ENCODE data around the gene RASAL2.
"Not testable (repeated sequence)": the region's sequence is repeated elsewhere in the genome, so short reads cannot be mapped to it uniquely, and the experiment has no call there.

Gene RASAL2

DNA sequence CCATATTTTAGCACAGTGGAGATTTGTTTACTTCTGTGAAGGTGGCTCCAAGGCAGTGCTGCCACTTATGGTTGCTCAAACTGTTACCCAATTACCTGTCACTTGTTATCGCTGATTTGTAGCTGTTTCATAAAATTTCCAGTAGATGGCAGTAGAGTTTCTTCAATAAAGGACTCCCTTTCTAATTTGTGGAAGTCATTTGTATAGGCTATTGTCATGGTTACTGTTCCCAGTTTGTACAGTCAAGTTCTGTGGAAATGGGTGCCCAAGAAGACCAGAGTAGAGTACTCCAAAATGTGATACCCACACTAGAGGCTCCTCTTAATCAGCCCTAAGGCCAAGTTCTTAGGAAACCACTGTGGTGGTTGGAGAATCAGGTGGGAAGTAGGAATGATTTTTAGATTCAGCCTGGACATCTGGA, 216.8 kb downstream of the RASAL2 start:
- Histone ChIP-seq H3K9ac (ENCODE audit: low read depth, low read length) (no peak overlapping the region), H3K4me3 (ENCODE audit: low read depth, low read length) (no peak overlapping the region), H3K36me3 (ENCODE audit: control insufficient read depth, insufficient read depth, low read length) (no peaks in the 10 kb centered on the region), H3K9me3 (ENCODE audit: control insufficient read depth, insufficient read depth, low read length) (no peaks in the 10 kb centered on the region), H3K4me1 (ENCODE audit: control insufficient read depth, insufficient read depth, low read length) (peaks cover 4% of the 10 kb centered on the region), H3K27me3 (ENCODE audit: control insufficient read depth, insufficient read depth, low read length) (no peaks in the 10 kb centered on the region)

DNA sequence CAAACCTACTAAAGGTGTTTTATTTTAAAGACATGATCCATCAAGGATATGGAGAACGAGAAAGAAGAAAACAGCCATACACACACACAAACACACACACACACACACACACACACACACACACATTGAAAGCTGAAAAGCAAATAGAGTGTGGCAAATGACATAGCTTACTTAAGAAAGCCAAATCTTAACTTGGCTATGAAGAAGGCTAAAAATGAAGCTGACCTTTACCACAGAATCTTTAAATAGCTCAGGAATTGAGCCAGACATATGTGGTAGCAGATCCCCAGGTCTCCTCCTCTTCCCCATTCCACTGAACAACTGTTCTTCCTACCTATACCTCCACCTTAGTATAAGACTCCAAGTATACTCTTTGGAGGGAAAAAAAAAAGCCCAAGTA, 217.3 kb downstream of the RASAL2 start:
- Histone ChIP-seq H3K27me3 (ENCODE audit: control insufficient read depth, insufficient read depth, low read length) (no peaks in the 10 kb centered on the region), H3K4me1 (ENCODE audit: control insufficient read depth, insufficient read depth, low read length) (peaks cover 4% of the 10 kb centered on the region), H3K9me3 (ENCODE audit: control insufficient read depth, insufficient read depth, low read length) (no peaks in the 10 kb centered on the region), H3K36me3 (ENCODE audit: control insufficient read depth, insufficient read depth, low read length) (no peaks in the 10 kb centered on the region), H3K4me3 (ENCODE audit: low read depth, low read length) (no peak overlapping the region), H3K9ac (ENCODE audit: low read depth, low read length) (no peak overlapping the region)

DNA sequence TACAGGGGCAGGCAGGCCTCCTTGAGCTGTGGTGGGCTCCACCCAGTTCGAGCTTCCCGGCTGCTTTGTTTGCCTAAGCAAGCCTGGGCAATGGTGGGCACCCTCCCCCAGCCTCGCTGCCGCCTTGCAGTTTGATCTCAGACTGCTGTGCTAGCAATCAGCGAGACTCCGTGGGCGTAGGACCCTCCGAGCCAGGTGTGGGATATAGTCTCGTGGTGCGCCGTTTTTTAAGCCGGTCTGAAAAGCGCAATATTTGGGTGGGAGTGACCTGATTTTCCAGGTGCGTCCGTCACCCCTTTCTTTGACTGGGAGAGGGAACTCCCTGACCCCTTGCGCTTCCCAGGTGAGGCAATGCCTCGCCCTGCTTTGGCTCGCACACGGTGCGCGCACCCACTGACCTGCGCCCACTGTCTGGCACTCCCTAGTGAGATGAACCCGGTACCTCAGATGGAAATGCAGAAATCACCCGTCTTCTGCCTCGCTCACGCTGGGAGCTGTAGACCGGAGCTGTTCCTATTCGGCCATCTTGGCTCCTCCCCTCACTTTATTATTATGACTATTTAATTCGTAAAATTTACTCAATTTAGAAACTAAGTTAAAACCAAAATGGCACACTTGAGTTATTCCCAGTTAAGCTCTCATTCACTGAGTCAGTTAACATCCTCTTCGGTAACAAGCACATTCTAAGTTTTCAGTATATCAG, 226.5 kb downstream of the RASAL2 start:
- not testable (repeated sequence) for H3K36me3 ChIP-seq (ENCODE audit: control insufficient read depth, insufficient read depth, low read length); H3K9me3 ChIP-seq (ENCODE audit: control insufficient read depth, insufficient read depth, low read length); H3K9ac ChIP-seq (ENCODE audit: low read depth, low read length); H3K27me3 ChIP-seq (ENCODE audit: control insufficient read depth, insufficient read depth, low read length); H3K4me1 ChIP-seq (ENCODE audit: control insufficient read depth, insufficient read depth, low read length)
- peak overlapping the region; percentile 53 for H3K4me3 ChIP-seq (ENCODE audit: low read depth, low read length)

DNA sequence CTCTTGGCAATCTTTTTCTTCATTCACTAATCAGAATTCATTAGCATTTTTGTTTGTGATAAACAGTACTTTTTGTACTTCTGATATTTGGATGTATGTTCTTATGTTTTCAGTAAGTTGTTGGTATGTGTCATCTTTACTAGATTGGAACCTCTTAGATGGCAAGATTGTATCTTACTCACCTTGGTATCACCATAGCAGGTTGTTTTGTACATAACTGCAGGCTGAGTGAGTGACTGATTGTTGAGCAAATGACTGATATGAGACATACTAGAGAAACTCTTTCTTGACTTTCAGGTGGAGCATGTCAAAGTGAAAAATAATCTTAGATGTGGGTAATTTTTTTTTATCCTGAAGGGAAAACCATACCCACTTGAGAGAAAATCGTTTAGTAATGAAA, 229.2 kb downstream of the RASAL2 start:
- Histone ChIP-seq H3K4me3 (ENCODE audit: low read depth, low read length) (no peak overlapping the region), H3K36me3 (ENCODE audit: control insufficient read depth, insufficient read depth, low read length) (no peaks in the 10 kb centered on the region), H3K27me3 (ENCODE audit: control insufficient read depth, insufficient read depth, low read length) (no peaks in the 10 kb centered on the region), H3K4me1 (ENCODE audit: control insufficient read depth, insufficient read depth, low read length) (no peaks in the 10 kb centered on the region), H3K9ac (ENCODE audit: low read depth, low read length) (no peak overlapping the region), H3K9me3 (ENCODE audit: control insufficient read depth, insufficient read depth, low read length) (no peaks in the 10 kb centered on the region)

DNA sequence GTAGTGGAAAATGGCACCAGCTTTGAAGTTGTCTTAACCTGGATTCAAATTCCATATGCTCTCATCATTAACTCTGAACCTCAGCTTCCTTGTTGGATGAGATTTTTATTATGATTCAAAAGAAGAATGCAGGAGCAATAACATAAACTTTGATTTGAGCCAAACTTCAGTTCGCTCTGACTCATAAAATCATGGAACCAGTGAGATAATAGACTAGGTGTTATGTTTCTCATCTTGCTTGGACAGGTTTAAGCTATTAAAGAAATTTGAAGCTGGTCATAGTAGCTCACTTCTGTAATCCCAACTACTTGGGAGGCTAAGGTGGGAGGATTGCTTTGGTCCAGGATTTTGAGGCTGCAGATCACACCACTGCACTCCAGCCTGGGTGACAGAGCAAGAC, 230.1 kb downstream of the RASAL2 start:
- no peak overlapping the region for H3K9ac ChIP-seq (ENCODE audit: low read depth, low read length)
- no peak overlapping the region for H3K4me3 ChIP-seq (ENCODE audit: low read depth, low read length)
- H3K9me3 ChIP-seq (ENCODE audit: control insufficient read depth, insufficient read depth, low read length) = no peaks in the 10 kb centered on the region
- H3K27me3 ChIP-seq (ENCODE audit: control insufficient read depth, insufficient read depth, low read length) = no peaks in the 10 kb centered on the region
- no peaks in the 10 kb centered on the region for H3K36me3 ChIP-seq (ENCODE audit: control insufficient read depth, insufficient read depth, low read length)
- H3K4me1 ChIP-seq (ENCODE audit: control insufficient read depth, insufficient read depth, low read length) = no peaks in the 10 kb centered on the region

DNA sequence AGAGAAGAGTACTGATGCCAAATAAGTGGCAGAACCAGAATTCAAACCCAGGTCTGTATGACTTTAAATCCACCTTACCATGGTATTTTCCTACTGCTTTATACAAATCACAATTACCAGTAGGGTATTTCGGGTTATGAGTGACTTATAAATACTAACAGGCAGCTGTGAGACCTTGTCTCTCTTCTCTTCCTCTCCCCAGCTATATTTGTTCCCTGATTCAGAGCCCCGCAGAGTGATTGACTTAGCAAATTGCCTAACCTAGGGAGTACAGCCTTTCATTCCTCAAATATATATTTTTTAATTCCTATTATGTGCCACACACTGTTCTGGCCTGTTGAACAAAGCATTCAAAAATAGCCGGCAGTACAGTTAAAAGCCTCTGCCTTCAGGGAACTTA, 234.8 kb downstream of the RASAL2 start:
- Histone ChIP-seq H3K36me3 (ENCODE audit: control insufficient read depth, insufficient read depth, low read length) (no peaks in the 10 kb centered on the region), H3K4me3 (ENCODE audit: low read depth, low read length) (no peak overlapping the region), H3K4me1 (ENCODE audit: control insufficient read depth, insufficient read depth, low read length) (no peaks in the 10 kb centered on the region), H3K9ac (ENCODE audit: low read depth, low read length) (no peak overlapping the region), H3K9me3 (ENCODE audit: control insufficient read depth, insufficient read depth, low read length) (no peaks in the 10 kb centered on the region), H3K27me3 (ENCODE audit: control insufficient read depth, insufficient read depth, low read length) (no peaks in the 10 kb centered on the region)

DNA sequence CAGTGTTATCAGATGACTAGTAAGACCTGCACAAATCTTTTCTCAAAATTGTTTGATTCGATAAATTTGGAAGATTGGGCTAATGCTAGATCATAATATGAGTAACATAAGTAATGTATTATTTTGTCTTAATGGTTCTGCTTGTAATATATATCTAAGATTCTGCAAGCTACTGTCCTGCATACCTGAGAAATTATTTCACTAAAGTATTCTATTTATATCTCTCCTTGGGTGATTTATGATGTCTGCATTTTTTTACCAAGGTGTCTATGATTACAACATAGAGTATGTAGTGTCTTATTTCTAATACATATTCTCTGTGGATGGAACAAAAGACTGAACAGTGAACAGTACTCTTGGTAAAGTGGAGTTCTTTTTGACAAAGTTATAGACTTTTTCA, 236.2 kb downstream of the RASAL2 start:
- no peak overlapping the region for H3K4me3 ChIP-seq (ENCODE audit: low read depth, low read length)
- H3K9ac ChIP-seq (ENCODE audit: low read depth, low read length) = no peak overlapping the region
- H3K27me3 ChIP-seq (ENCODE audit: control insufficient read depth, insufficient read depth, low read length) = no peaks in the 10 kb centered on the region

DNA sequence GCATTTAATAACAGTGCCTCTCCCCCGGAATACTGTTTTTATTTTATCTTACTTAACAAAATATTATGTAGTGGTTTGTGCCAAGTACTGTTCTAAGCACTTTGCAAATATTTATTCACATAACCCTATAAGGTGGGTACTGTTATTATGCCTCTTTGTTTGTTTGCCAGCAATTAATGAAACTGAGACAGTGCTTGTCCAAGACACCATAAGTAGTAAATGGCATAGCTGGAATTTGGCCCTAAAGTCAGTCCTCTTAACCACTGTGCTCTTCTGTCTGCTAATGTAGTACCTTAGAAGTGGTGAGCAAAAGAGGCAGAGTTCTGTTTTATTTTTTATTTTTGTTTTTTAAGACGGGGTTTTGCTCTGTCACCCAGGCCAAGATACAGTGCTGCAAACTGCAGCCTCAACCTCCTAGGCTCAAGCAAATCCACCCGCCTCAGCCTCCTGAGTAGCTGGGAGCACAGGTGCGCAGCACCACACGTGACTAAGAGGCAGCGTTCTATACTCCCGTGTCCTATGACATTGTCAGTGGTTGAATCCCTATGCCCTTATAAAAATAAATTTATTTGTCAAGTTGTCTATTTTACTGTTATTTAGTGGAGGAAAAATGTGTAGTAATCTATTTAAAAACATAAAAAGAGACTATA, 237.1 kb downstream of the RASAL2 start:
- Histone ChIP-seq H3K4me1 (ENCODE audit: control insufficient read depth, insufficient read depth, low read length) (no peaks in the 10 kb centered on the region), H3K27me3 (ENCODE audit: control insufficient read depth, insufficient read depth, low read length) (no peaks in the 10 kb centered on the region), H3K4me3 (ENCODE audit: low read depth, low read length) (no peak overlapping the region), H3K9me3 (ENCODE audit: control insufficient read depth, insufficient read depth, low read length) (no peaks in the 10 kb centered on the region), H3K9ac (ENCODE audit: low read depth, low read length) (no peak overlapping the region), H3K36me3 (ENCODE audit: control insufficient read depth, insufficient read depth, low read length) (no peaks in the 10 kb centered on the region)

More for the DNA sequence above, 236.2 kb downstream of the RASAL2 start:
- no peaks in the 10 kb centered on the region for H3K4me1 ChIP-seq (ENCODE audit: control insufficient read depth, insufficient read depth, low read length)
- H3K36me3 ChIP-seq (ENCODE audit: control insufficient read depth, insufficient read depth, low read length) = no peaks in the 10 kb centered on the region
- H3K9me3 ChIP-seq (ENCODE audit: control insufficient read depth, insufficient read depth, low read length) = no peaks in the 10 kb centered on the region

DNA sequence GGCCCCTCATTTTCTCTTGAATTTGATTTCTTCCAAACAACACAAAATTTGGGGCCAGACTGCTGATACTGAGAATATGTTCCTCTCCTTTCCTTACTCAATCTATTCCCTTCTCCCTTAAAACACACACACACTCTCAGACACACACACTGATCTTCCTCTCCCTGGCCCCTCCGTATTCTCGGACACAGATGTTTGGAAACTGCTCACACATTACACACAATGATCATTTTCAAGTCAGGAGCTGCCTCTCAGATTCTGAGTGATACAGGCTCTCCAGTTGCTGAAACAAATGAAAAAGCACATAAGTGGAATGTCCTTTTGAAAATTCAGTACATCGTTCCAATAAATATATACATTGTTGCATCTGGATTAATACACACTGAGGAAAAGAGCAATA, 241.5 kb downstream of the RASAL2 start:
- Histone ChIP-seq H3K9me3 (ENCODE audit: control insufficient read depth, insufficient read depth, low read length) (no peaks in the 10 kb centered on the region), H3K9ac (ENCODE audit: low read depth, low read length) (no peak overlapping the region), H3K36me3 (ENCODE audit: control insufficient read depth, insufficient read depth, low read length) (no peaks in the 10 kb centered on the region), H3K27me3 (ENCODE audit: control insufficient read depth, insufficient read depth, low read length) (no peaks in the 10 kb centered on the region), H3K4me3 (ENCODE audit: low read depth, low read length) (no peak overlapping the region), H3K4me1 (ENCODE audit: control insufficient read depth, insufficient read depth, low read length) (peaks cover 3% of the 10 kb centered on the region)

DNA sequence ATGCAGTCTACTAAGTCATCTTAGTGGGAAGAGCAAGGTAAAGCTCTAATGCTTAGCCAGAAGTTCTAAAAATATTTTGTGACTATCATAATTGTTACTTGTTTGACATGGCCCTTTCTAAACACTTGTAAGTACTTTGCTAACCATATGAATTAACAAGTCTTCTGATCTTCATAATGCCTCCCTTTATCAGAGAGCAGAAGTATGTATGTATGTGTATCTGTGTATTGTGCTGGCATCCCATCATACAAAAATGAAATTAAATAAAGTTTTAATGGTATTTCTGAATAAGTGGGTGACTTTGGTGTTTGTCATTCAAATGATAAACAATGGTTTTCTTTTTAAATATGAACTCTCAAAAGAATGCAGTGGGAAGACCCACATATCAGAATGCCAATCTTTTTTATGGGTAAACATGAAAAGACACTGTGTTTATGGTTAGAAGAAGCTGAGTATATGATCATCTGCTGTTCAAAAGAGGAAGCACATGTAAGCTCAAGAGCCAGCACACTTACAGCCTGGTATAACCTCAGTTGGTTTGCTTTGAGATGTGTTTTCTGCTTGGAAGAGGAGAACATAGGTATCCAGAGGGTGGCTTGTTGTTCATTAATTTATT, 243.3 kb downstream of the RASAL2 start:
- H3K4me3 ChIP-seq (ENCODE audit: low read depth, low read length) = no peak overlapping the region
- H3K27me3 ChIP-seq (ENCODE audit: control insufficient read depth, insufficient read depth, low read length) = no peaks in the 10 kb centered on the region
- no peaks in the 10 kb centered on the region for H3K9me3 ChIP-seq (ENCODE audit: control insufficient read depth, insufficient read depth, low read length)
- H3K9ac ChIP-seq (ENCODE audit: low read depth, low read length) = no peak overlapping the region
- no peaks in the 10 kb centered on the region for H3K36me3 ChIP-seq (ENCODE audit: control insufficient read depth, insufficient read depth, low read length)
- peaks cover 9% of the 10 kb centered on the region for H3K4me1 ChIP-seq (ENCODE audit: control insufficient read depth, insufficient read depth, low read length)

DNA sequence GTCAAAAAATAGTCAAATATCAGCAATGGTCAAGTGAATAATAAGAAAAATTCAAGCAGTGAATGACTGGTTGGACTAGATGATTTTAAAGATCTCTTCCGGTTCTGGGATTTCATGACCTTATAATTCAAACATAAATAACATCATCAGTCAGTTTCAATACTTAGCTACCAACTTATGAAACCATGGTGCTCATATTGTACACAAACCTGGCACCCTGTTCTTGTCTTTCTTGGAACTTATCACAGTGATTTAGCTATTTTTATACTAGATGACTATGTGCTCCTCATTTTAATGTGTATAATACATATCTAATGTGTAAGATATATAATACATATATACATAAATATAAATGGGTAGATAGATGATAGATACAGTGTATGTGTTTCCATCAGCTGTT, 245.9 kb downstream of the RASAL2 start:
- Histone ChIP-seq H3K9ac (ENCODE audit: low read depth, low read length) (no peak overlapping the region), H3K4me3 (ENCODE audit: low read depth, low read length) (no peak overlapping the region), H3K27me3 (ENCODE audit: control insufficient read depth, insufficient read depth, low read length) (no peaks in the 10 kb centered on the region), H3K9me3 (ENCODE audit: control insufficient read depth, insufficient read depth, low read length) (no peaks in the 10 kb centered on the region), H3K4me1 (ENCODE audit: control insufficient read depth, insufficient read depth, low read length) (peaks cover 26% of the 10 kb centered on the region), H3K36me3 (ENCODE audit: control insufficient read depth, insufficient read depth, low read length) (no peaks in the 10 kb centered on the region)

All from iPS-15b (cell line).